GM12873 (cell line): ENCODE data around the gene NME1.

Source experiments
- TF ChIP-seq, protein P1 (sequence below): IDR thresholded peaks from 2 replicates; pipeline ENCODE4 v1.5.1; 2012; ENCODE audit warnings: low read depth, mild to moderate bottlenecking, moderate library complexity, low read length, control low read depth; ENCODE audit not compliant: insufficient read depth; ENCODE audit errors: missing control alignments

The NME1 gene

DNA sequence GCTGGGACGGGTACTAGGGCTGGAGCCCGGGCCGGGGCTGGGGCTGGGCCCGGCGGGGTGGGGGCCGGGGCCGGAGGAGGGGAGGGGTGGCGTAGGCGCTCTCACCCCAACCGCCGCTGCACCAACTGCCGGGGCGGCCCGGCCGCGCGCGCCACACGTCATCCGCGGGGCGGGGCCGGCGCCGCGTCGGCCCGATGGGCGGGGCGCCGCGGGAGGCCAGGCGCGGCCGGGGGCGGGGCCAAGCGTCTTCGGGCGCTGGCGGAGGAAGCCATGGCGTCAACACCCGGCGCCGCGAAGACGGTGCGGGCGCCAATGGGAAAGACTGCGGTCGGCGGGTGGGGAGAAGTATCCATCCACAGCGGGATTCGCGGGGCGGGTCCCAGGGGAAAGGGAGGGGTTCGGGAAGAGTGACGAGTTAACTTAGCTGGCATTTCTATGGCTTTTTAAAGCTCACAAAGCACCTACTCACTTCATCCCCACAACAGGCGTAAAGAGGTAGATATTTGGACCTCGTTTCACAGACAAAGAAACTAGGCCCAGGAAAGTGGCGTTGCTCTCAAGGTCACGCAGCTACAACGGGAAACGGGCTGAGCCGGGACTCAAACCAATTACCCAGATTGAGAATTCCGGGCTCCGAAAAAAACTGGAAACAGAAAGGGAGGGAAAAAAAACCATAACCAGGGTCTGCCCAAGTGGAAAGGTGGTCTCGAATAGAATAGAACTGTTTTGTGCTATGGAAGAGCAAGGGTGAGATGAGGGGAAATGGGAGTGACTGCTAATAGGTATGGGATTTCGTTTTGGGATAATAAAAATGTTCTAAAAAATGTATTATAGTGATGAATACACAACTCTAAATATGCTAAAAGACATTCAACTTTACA lies 32.4 kb upstream of the NME1 start, which contains the start of gene SPAG9:
Gene SPAG9 (minus strand): TSS at position 130 of the 881 bp plus-strand sequence. CDS start 212 bp downstream, outside the sequence.
- TF ChIP-seq, protein P1, sequence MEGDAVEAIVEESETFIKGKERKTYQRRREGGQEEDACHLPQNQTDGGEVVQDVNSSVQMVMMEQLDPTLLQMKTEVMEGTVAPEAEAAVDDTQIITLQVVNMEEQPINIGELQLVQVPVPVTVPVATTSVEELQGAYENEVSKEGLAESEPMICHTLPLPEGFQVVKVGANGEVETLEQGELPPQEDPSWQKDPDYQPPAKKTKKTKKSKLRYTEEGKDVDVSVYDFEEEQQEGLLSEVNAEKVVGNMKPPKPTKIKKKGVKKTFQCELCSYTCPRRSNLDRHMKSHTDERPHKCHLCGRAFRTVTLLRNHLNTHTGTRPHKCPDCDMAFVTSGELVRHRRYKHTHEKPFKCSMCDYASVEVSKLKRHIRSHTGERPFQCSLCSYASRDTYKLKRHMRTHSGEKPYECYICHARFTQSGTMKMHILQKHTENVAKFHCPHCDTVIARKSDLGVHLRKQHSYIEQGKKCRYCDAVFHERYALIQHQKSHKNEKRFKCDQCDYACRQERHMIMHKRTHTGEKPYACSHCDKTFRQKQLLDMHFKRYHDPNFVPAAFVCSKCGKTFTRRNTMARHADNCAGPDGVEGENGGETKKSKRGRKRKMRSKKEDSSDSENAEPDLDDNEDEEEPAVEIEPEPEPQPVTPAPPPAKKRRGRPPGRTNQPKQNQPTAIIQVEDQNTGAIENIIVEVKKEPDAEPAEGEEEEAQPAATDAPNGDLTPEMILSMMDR: no peak

DNA sequence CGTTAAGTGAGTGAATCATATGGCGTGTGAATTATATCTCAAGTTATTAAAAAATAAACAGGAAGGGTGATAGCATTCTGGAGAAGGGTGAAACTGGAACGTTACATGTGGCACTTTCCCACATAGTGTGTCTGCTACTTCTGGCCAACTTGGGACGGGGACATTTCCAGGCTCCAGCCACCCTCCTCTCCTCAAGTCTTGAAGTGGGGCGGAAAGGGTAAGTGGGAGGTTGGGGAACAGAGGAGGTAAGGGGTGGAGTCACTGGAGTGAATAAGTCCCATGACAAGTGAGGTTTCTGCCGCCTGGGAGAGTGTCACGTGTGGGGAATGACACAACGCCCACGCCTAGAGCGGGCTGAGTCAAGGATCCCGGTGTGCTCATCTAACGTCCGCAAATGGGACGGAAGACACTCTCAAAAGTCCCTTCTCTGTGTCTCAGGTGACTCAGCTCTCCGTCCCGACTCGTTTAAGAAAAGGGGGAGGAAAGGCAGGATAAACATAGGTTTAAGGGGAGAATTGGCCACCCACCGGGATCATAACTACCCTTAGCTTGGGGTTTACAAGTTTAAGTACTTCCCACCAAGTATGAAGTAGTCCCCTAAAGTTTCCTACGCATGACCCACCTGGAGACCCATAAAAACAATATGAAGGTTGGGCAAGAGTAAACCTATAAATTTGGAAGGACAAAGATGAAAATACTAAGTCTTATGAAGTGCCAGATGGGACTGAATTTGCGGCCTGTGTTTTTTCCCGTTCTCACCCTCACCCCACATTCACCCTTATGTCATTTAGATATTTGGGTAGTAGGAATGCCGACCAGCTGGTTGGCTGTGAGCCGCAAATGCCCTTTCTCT lies 31.5 kb upstream of the NME1 start:
- TF ChIP-seq, protein P1: no peak

DNA sequence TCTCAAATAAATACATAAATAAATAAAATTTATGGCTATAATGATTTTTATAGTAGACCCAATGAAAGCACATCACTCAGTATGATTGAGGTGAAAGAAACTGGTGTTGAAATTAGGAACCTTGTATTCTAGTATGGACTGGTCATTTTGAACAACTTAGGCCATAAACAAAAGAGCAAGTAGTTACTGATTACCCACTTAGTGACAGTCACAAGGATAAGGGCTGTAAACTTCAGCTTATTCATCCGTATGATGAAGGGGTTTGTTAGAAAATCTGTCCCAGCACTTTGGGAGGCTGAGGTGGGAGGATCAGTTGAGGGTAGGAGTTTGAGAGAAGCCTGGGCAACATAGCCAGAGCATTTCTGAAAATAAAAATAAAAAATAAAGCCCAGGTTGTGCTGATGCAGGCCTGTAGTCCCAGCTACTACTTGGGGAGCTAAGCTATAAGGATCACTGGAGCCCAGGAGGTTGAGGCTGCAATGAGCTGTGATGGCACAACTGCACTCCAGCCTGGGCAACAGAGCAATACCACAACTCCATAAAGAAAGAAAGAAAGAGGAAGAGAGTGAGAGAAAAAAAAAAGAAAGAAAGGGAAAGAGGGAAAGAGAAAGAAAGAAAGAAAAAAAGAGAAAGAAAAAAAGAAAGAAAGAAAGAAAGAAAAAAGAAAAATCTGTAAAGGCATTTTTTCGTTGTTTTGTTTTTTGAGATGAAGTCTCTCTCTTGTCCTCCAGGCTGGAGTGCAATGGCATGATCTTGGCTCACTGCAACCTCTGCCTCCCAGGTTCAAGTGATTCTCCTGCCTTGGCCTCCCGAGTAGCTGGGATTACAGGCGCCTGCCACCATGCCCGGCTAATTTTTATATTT lies 28.5 kb upstream of the NME1 start:
- TF ChIP-seq, protein P1: no peak

DNA sequence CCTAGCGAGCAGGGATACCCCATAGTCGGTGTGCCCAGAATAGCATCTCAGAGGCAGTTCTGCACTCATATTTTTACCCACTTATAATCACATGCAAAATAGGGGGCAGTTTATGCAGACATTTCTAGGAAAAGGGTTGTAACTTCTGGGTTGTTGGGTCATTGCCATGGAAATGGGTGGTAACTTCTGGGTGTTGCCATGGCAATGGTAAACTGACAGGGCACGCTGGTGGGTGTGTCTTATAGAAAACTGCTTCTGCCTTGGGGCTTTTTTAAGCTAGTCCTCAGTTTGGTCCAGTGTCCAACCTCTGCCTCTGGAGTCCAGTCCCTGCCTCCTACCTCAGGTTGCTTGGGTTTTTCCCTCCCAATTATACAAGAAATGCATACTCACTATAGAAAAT lies 25.3 kb upstream of the NME1 start:
- TF ChIP-seq, protein P1: no peak

DNA sequence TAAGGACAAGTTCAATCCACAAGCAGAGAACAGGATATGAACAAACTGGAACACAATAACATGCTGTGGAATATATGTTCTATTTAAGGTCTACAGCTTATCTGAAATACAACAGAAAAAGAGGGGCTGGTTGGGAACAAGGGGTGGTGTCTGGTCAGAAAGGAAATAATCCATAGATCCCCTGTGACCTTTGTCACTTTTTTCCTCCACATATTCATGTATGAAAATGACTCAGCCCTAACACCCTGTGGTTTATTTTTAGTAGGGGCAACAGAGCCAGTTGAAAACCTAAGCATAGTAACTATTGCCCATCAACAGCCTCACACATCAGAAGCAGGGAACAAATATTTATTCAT lies 20.4 kb upstream of the NME1 start:
- TF ChIP-seq, protein P1: no peak

DNA sequence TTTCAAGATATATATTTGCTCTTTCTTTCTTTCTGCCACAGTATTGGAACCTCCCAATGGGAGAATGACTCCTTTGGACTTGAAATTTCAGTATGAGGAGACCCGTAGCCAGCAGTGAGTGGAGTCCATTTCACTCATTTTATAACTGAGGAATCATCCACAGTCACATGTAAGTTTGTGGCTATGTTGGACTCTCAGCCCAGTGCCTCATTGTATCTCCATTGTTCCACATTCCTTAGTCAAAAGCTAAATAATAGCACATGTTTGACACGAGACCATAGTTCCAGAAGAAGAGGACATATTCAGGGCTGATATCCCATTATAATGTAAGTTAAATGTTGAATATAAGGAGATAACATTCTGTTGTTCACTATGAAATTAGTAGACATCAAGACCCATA lies 20.0 kb upstream of the NME1 start:
- TF ChIP-seq, protein P1: no peak
